ENCODE data around the gene PTH1R.

PTH1R gene

GRCh38 chr3:46881596-46882376, 4.3 kb downstream of the PTH1R start:
- Histone ChIP-seq H3K9me3 (ENCODE audit: insufficient read depth, low read length, severe bottlenecking) (no peaks in the 10 kb centered on the region), H3K27ac (ENCODE audit: low read length) (no peak overlapping the region), H4K20me1 (ENCODE audit: insufficient read depth, low read length) (no peaks in the 10 kb centered on the region), H3K4me1 (ENCODE audit: insufficient read depth, low read length) (no peaks in the 10 kb centered on the region), H3K9ac (ENCODE audit: low read depth, low read length) (no peak overlapping the region), H3K79me2 (ENCODE audit: insufficient read depth, low read length) (no peaks in the 10 kb centered on the region), H3K4me2 (ENCODE audit: insufficient read depth, low read length) (no peak overlapping the region), H3K36me3 (ENCODE audit: insufficient read depth, low read length) (no peaks in the 10 kb centered on the region), H2AFZ (ENCODE audit: low read depth, low read length) (no peak overlapping the region), H3K27me3 (ENCODE audit: insufficient read depth, low read length, poor library complexity) (no peaks in the 10 kb centered on the region), H3K4me3 (ENCODE audit: low read depth in 1 of 2, low read length in 2 of 2) (no peak overlapping the region)
- no peak for DNase-seq
- ATAC-seq (ENCODE audit: insufficient read depth, low read depth) = no peak
- TF ChIP-seq CTCF (IDR thresholded peaks at IDR 0.05; ENCODE audit: borderline replicate concordance, extremely low read depth, low read length, poor library complexity, severe bottlenecking) (no peak), EZH2 (IDR thresholded peaks at IDR 0.05; ENCODE audit: borderline replicate concordance, low read depth, low read length, severe bottlenecking) (no peak)

GRCh38 chr3:46882377-46883053, 5.0 kb downstream of the PTH1R start:
- no peaks in the 10 kb centered on the region for H3K4me1 ChIP-seq (ENCODE audit: insufficient read depth, low read length)
- no peak overlapping the region for H3K4me2 ChIP-seq (ENCODE audit: insufficient read depth, low read length)
- H2AFZ ChIP-seq (ENCODE audit: low read depth, low read length) = no peak overlapping the region
- no peak overlapping the region for H3K9ac ChIP-seq (ENCODE audit: low read depth, low read length)
- no peaks in the 10 kb centered on the region for H3K9me3 ChIP-seq (ENCODE audit: insufficient read depth, low read length, severe bottlenecking)
- TF ChIP-seq EZH2 (IDR thresholded peaks at IDR 0.05; ENCODE audit: borderline replicate concordance, low read depth, low read length, severe bottlenecking) = no peak
- no peak for TF ChIP-seq CTCF (IDR thresholded peaks at IDR 0.05; ENCODE audit: borderline replicate concordance, extremely low read depth, low read length, poor library complexity, severe bottlenecking)
- H3K36me3 ChIP-seq (ENCODE audit: insufficient read depth, low read length) = no peaks in the 10 kb centered on the region
- no peak for ATAC-seq (ENCODE audit: insufficient read depth, low read depth)
- no peak overlapping the region for H3K27ac ChIP-seq (ENCODE audit: low read length)
- no peak for DNase-seq
- no peaks in the 10 kb centered on the region for H4K20me1 ChIP-seq (ENCODE audit: insufficient read depth, low read length)
- H3K4me3 ChIP-seq (ENCODE audit: low read depth in 1 of 2, low read length in 2 of 2) = no peak overlapping the region
- no peaks in the 10 kb centered on the region for H3K79me2 ChIP-seq (ENCODE audit: insufficient read depth, low read length)
- no peaks in the 10 kb centered on the region for H3K27me3 ChIP-seq (ENCODE audit: insufficient read depth, low read length, poor library complexity)

GRCh38 chr3:46883054-46883829, 5.7 kb downstream of the PTH1R start:
- H3K36me3 ChIP-seq (ENCODE audit: insufficient read depth, low read length) = no peaks in the 10 kb centered on the region
- no peak for DNase-seq
- no peak overlapping the region for H3K4me3 ChIP-seq (ENCODE audit: low read depth in 1 of 2, low read length in 2 of 2)
- H3K4me1 ChIP-seq (ENCODE audit: insufficient read depth, low read length) = no peaks in the 10 kb centered on the region
- no peaks in the 10 kb centered on the region for H3K79me2 ChIP-seq (ENCODE audit: insufficient read depth, low read length)
- H3K9me3 ChIP-seq (ENCODE audit: insufficient read depth, low read length, severe bottlenecking) = no peaks in the 10 kb centered on the region
- no peak overlapping the region for H3K9ac ChIP-seq (ENCODE audit: low read depth, low read length)
- no peak overlapping the region for H2AFZ ChIP-seq (ENCODE audit: low read depth, low read length)
- no peak for ATAC-seq (ENCODE audit: insufficient read depth, low read depth)
- no peak overlapping the region for H3K4me2 ChIP-seq (ENCODE audit: insufficient read depth, low read length)
- H3K27ac ChIP-seq (ENCODE audit: low read length) = no peak overlapping the region
- no peak for TF ChIP-seq EZH2 (IDR thresholded peaks at IDR 0.05; ENCODE audit: borderline replicate concordance, low read depth, low read length, severe bottlenecking)
- no peak for TF ChIP-seq CTCF (IDR thresholded peaks at IDR 0.05; ENCODE audit: borderline replicate concordance, extremely low read depth, low read length, poor library complexity, severe bottlenecking)
- H3K27me3 ChIP-seq (ENCODE audit: insufficient read depth, low read length, poor library complexity) = no peaks in the 10 kb centered on the region
- no peaks in the 10 kb centered on the region for H4K20me1 ChIP-seq (ENCODE audit: insufficient read depth, low read length)
